ENCODE data around the gene SLC25A13.

The SLC25A13 gene

GRCh38 chr7:96184783-96185182 lies 137.1 kb downstream of the SLC25A13 start:
- no peak overlapping the region for H3K4me3 ChIP-seq (ENCODE audit: control insufficient read depth, low read depth, low read length)
- no peak for TF ChIP-seq CTCF (conservative IDR thresholded peaks at IDR 0.05; ENCODE audit: control insufficient read depth, insufficient read depth, low read depth, low read length)
- DNase-seq (ENCODE audit: low read depth), result no peak

DNA sequence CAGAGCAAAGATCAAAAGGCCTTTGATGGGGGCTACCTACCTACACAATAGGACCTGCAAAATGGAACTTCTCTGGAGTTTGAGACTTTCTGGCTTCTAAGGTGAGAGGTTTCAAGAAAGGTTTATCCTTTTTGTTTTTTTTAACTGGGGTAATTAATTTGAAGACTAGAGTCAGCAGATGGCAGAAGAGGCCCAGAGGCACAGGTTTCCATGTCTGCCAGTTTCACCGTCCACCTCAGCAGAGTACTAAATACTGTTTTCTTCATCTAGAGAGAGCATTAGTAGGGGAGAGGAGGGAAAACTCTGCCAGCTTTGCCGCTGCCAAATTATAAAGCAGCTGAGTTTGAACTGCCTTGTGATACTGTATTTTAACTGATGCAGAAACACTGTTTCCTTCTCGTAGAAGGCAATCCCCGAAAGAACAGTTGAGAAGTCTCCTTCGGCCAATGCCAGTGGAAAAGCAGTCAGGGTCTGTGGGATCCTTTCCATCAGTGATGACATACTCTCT lies 138.7 kb downstream of the SLC25A13 start:
- no peak for TF ChIP-seq CTCF (conservative IDR thresholded peaks at IDR 0.05; ENCODE audit: control insufficient read depth, insufficient read depth, low read depth, low read length)
- no peak for DNase-seq (ENCODE audit: low read depth)
- H3K4me3 ChIP-seq (ENCODE audit: control insufficient read depth, low read depth, low read length), result no peak overlapping the region

DNA sequence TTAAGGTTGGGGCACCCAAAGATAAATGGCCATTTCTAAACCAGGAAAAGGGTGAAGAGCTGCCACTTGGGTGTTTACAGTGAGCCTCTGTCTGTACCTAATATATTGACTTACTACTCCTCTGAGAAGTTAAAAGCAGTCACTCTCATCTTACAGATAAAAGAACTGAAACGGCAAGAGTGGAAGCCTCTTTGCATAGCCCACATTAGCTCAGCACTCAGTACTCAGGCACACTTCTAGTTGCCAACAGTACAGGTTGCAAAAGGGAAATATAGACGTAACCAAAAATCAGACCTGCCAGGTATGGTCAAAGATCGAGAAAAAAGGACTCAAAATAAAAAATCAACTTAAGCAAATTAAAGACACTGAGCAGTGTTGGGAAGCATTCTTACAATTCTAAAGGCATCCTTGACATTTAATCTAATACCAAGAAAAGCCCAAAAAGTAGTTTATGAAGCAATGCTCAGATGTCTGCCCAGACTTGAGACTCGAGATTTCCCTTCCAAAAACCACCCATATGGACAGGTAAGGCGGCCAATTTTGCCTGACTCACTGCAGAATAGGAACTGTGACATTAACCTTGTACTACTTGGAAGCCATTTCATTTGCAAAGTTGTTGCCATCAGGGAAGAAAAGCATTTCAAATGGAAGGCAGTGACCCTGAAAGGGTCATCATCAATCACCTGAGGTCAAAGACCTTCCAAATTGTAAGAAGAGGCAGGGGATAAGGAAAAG lies 139.3 kb downstream of the SLC25A13 start:
- no peak overlapping the region for H3K4me3 ChIP-seq (ENCODE audit: control insufficient read depth, low read depth, low read length)
- no peak for TF ChIP-seq CTCF (conservative IDR thresholded peaks at IDR 0.05; ENCODE audit: control insufficient read depth, insufficient read depth, low read depth, low read length)

DNA sequence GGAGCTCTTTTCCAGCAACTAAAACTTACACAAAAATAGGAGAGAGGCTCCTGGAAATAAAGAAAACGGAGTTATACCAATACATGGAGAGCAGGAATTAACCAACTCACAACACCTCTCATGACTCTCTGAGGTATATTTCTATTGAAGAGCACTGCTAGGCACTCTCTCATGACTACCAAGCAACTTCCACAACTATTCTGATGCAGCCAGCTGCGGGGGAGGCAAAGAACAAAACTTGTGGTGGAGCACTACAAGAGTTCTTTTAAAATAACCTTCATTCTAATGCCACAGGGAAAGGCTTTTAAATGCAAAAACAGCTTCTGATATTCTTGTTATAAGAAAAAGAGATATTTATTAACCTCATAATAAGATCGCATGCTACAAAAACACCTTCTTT lies 140.7 kb downstream of the SLC25A13 start:
- no peak for DNase-seq (ENCODE audit: low read depth)
- no peak for TF ChIP-seq CTCF (conservative IDR thresholded peaks at IDR 0.05; ENCODE audit: control insufficient read depth, insufficient read depth, low read depth, low read length)
- H3K4me3 ChIP-seq (ENCODE audit: control insufficient read depth, low read depth, low read length), result no peak overlapping the region

More for the DNA sequence above, 139.3 kb downstream of the SLC25A13 start:
- no peak for DNase-seq (ENCODE audit: low read depth)

DNA sequence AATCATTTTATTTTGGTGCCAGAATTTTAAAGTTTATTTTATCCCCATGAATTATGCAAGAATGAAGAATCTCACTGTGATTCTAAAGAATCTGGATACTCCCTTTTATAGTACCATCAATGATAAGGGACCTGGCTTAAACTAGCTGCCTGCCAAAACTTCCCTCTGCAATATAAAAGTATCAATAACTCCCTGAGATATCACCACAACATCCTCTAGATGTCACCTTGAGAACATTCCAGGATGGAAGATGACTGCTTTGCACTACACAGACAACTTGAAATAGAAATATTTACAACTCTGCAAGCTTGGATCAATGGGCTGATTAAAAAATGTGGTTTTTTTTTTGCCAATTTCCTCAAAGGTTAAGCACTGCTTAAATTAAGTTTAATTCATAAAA lies 142.1 kb downstream of the SLC25A13 start:
- peak; percentile 30 for DNase-seq (ENCODE audit: low read depth)
- no peak overlapping the region for H3K4me3 ChIP-seq (ENCODE audit: control insufficient read depth, low read depth, low read length)
- peak; percentile 17 for TF ChIP-seq CTCF (conservative IDR thresholded peaks at IDR 0.05; ENCODE audit: control insufficient read depth, insufficient read depth, low read depth, low read length)

DNA sequence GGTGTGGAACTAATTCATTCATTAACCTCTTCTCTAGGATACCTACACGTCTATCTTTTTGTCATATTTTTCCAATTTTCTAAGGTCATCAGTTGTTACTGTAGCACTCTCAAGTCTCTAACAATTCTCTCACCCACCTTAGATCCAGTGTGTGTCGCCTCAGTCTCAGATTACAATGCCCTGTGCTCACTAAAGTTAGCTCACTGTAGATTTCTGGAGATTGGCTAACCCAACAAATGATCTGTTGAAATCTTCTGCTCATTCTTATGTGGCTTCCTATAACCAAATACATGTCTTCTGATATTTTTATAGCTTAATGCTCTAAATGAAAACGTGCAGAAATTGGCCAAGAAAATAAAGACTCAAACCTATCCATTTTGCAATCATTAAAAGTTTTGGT lies 142.6 kb downstream of the SLC25A13 start:
- DNase-seq (ENCODE audit: low read depth), result no peak
- H3K4me3 ChIP-seq (ENCODE audit: control insufficient read depth, low read depth, low read length), result no peak overlapping the region
- no peak for TF ChIP-seq CTCF (conservative IDR thresholded peaks at IDR 0.05; ENCODE audit: control insufficient read depth, insufficient read depth, low read depth, low read length)

Measured in fibroblast of mammary gland (primary cell).